GM21529 (cell line): ENCODE results near the gene HPS3.
"Not testable (repeated sequence)": the region's sequence is repeated elsewhere in the genome, so short reads cannot be mapped to it uniquely, and the experiment has no call there.

ENCODE experiments used
- ATAC-seq: cut with Tn5 transposase; IDR thresholded peaks from one replicate; pipeline ENCODE4 v1.9.1; 2021; ENCODE audit not compliant: unreplicated experiment

HPS3 gene

GRCh38 chr3:149186219-149186618 lies 56.8 kb downstream of the HPS3 start:
- ATAC-seq: no peak

GRCh38 chr3:149186721-149187120 lies 57.3 kb downstream of the HPS3 start:
- no peak for ATAC-seq

- ATAC-seq: no peak
These were observed 59.1 kb downstream of the HPS3 start for GRCh38 chr3:149188494-149188893.

- ATAC-seq: no peak
These were observed 65.8 kb downstream of the HPS3 start for GRCh38 chr3:149195221-149195620.

GRCh38 chr3:149196805-149197592 lies 67.6 kb downstream of the HPS3 start:
- not testable (repeated sequence) for ATAC-seq

- no peak for ATAC-seq
These were observed 68.2 kb downstream of the HPS3 start for GRCh38 chr3:149197669-149198068.

GRCh38 chr3:149198611-149199010 lies 69.2 kb downstream of the HPS3 start:
- no peak for ATAC-seq

GRCh38 chr3:149199474-149199873 lies 70.0 kb downstream of the HPS3 start:
- ATAC-seq: no peak

- ATAC-seq: peak; percentile 100
These were observed 74.3 kb downstream of the HPS3 start for GRCh38 chr3:149203758-149204157.

- ATAC-seq: no peak
These were observed 75.1 kb downstream of the HPS3 start for GRCh38 chr3:149204390-149204991.

GRCh38 chr3:149207475-149207874 lies 78.0 kb downstream of the HPS3 start:
- ATAC-seq: no peak

- no peak for ATAC-seq
These were observed 80.0 kb downstream of the HPS3 start for GRCh38 chr3:149209431-149209830.

GRCh38 chr3:149212386-149212785 lies 82.9 kb downstream of the HPS3 start:
- ATAC-seq: no peak

- ATAC-seq: no peak
These were observed 85.3 kb downstream of the HPS3 start for GRCh38 chr3:149214702-149215101.

GRCh38 chr3:149215515-149215914 lies 86.1 kb downstream of the HPS3 start:
- ATAC-seq: no peak

GRCh38 chr3:149216193-149216869 lies 86.9 kb downstream of the HPS3 start:
- ATAC-seq: no peak

GRCh38 chr3:149217347-149217746 lies 87.9 kb downstream of the HPS3 start:
- no peak for ATAC-seq

GRCh38 chr3:149219380-149220121 lies 90.1 kb downstream of the HPS3 start:
- ATAC-seq: not testable (repeated sequence)

GRCh38 chr3:149221783-149222517 lies 92.5 kb downstream of the HPS3 start, which contains the start of gene CP:
Gene CP, minus strand, starts transcription at chr3:149221829. Its CDS starts 37 bp downstream, at chr3:149221792.
- ATAC-seq: no peak
